IPS-11a (cell line): ENCODE measurements around the gene KLHL34.

Source experiments
- H3K4me3 ChIP-seq: one replicate; pipeline ENCODE4 v1.5.1; 2013; ENCODE audit warnings: low read depth, low read length, control low read depth

KLHL34 gene, protein sequence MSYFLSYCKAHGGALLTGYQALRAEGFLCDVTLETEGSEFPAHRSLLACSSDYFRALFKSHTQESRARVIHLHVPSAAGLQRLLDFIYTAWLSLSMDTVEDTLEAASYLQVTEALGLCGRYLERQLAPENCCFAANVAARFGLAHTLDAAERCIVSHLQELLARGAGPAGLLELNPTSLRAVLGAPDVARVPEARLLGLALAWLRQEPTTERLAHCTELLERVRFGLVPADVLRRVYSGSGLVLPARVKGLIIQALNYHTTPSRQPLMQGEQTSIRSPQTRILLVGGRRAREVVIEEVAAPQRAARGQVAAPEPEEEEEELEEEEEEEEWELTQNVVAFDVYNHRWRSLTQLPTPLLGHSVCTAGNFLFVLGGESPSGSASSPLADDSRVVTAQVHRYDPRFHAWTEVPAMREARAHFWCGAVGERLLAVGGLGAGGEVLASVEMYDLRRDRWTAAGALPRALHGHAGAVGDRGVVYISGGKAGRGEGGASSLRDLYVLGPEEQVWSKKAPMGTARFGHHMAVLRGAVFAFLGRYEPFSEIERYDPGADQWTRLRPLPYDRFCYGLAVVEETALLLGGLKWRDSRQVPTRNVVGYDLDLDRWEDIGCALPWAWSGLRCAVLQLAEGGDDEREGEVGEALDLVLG

DNA sequence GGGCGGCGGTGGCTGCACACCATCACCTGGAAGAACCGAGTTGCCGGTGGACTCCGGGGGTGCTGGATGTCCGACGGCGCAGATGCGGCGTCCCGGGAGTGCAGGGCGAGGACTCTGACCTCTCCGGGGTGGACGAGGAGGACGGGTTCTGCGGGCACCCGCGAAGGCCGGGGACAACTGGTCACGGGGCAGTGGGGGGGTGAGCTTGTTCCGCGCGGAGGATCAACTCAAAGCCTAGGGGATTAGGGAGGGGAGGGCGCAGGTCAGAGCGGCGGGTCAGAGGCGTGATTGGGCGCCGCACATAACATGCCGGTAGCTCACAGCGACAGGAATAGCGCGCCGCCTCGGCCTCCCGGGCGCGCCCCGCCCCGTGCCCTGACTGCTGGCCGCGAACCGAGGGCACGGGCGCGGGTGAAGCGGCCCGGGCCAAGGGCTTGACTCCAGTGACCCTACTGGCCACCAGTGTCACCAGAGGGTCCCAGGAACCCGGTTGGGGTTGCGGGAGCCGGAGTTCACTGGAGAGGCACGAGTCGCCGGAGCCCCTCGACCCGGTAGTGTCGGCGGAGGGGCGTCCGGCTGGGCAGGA, at the start of gene KLHL34:
KLHL34 (minus strand) TSS at position 179 of the 586 bp plus-strand sequence. CDS start 542 bp downstream, outside the sequence.
- H3K4me3 ChIP-seq: peak within 1 kb of the TSS; percentile 8

DNA sequence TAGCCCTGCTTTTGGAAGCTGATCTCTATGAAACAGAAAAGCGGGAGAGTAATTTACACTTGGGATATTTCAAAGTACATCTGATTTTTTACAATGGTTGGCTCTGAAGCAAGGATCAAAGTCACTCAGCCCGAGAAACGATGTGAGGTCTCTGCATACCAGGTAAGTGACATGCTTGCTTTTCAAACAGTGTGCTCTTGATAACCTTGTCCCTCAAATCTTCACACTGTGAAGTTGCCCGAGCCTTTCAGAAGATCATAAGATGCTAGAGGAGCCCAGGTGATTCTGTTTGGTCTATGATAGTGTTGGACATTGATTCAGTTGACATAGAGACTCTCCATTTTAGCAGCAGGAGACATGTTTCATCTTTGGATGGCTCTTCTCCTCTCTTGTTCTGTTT, 47.1 kb upstream of the KLHL34 start:
- no peak overlapping the region for H3K4me3 ChIP-seq

DNA sequence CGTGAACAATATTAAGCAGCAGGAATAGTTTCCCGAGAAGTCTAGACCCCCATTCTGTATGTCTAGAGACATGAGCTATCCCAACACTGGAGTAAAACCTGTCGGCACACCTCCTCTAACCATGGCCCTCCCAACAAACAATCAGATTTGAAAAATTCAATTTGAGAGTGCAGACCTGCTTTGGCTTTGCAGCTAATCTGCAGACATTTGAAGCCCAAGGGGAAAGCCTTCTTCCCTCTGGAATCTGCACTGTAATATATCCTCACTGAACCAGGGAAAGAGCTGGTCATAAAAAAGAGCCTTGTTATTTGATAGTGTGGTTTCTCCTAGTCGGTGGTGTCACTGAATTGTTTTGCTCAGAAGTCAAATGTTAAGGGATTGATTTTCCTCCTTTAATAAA, 44.6 kb upstream of the KLHL34 start:
- H3K4me3 ChIP-seq: no peak overlapping the region

DNA sequence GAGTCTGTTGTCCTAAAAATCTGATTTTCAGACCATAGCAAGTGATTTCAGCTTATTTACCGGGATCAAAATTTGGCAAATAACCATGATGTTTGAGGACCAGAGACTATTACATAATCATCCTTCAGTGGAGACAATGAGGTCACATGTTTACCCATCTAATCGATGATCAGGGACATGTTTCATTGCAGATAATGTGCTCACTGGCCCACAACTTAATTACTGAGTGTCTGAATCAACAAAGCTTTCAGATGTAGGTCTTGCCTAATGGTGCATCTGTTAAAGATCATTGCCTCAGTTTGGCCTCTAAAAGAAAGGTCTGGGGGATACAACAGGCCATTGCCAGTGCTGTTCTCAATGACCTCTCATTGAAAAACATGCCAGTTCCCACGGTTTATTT, 42.8 kb upstream of the KLHL34 start:
- no peak overlapping the region for H3K4me3 ChIP-seq

DNA sequence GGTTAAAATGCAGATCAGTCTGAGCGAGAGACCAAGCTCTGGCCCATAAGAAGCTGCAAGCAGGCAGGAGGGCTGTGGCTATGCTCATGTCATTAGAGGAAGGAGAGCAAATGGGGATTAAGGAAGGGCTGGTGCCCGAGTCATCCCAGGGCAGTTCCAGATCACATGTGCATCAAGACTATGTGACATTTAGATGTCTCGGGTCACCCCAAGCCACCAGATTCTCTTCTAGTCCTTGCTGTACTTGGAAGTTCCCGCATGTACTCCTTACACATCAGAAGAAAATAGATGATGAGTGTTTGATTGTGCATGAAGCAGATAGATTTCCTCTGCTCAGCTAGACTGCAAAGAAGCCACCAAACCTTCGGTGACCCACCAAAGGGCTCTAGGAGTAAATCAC, 42.1 kb upstream of the KLHL34 start:
- no peak overlapping the region for H3K4me3 ChIP-seq

DNA sequence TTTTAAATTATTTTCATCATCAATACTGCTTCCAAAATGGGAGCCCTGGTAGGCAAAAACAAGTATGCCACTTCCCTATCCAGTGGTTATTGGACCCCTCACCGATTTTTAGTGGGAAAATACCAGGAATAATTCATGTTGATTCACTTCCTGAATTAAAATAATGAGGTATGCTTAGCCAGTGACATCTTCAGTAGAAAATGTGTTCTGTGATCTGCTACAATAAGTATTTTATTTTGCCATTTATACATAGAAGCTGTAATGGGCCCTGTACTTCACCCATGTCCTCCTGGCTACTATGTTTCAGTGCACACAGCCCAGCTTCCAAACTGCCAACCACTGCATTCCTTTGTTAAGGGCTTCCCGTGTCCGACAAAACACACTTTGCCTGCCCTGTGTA, 41.0 kb upstream of the KLHL34 start:
- H3K4me3 ChIP-seq: no peak overlapping the region

DNA sequence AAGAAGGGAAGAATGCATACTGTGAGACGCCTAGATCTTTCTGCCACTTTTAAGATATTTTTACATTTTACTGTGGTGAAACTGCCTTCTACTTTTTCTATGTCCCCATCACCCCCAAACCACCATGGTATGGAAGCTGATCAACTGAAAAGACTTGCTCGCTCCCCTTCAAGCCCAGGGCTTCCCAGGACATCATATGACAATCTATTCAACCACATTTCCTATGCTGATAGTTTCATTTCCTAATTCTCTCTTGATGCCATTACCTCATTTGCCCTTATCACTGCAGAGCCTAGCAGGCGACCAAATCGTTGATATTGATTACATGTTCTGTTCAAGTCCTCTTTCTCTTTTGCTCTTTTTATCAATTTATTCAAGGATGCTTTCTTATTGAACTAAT, 40.1 kb upstream of the KLHL34 start:
- H3K4me3 ChIP-seq: no peak overlapping the region

DNA sequence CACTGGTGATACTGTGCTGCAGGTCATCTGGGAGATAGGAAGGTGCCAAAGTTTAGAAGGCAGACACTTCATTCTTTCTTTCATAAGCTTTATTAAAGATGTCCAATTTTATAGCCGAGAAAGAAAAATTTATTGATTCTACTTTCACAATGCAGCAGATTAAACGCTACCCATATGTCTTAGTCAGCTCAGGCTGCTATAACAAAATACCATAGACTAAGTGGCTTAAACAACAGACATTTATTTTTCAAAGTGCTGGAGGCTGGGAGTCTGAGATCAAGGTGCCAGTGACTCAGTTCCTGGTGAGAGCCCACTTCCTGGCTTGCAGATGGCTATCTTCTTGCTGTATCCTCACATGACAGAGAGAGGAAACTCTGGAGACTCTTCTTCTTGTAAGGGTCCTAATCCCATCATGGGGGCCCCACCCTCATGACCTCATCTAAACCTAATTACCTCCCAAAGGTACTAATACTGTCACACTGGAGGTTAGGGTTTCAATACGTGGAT, 33.4 kb upstream of the KLHL34 start:
- no peak overlapping the region for H3K4me3 ChIP-seq

DNA sequence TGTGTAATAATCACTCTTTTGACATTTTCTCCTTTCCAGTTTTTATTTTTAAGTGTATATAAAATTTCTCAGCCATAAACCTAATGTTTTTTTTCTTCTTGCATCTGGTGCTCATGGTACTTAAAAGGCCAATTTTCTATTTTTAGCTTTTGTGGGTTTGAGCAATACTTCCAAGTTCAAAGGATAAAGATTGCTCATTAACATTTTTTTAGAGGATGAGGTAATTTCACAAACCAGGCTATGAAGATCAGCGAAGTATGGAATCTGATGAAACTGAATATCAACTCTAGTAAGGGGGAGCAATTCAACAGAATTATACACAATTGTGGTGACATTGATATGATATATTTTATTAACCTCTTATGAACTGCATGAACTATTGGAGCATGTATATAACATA, 25.8 kb upstream of the KLHL34 start:
- H3K4me3 ChIP-seq: no peak overlapping the region

DNA sequence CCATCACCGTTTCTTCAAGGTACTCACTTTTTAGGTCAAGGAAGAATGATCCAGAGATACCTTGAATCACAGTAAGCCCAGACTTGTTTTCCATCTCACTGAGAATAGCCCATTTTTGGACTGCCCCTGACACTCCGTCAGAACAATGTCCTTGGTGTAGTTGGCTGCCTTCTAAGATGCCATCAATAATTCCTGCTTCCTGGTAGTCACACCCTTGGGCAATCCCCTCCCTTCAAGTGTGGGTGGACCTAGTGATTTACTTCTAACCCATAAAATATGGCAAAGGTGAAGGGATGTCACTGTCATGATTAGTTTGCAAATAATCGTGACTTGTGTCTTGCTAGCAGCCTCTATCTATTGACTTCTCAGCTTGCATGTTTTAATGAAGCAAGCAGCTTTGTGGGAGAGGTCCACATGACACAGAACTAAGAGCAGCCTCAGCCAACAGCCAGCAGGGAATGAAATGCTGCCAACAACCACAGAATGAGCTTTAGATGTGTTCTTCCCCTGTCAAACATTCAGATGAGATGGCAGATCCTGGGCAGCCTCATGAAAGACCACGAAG, 20.0 kb upstream of the KLHL34 start:
- H3K4me3 ChIP-seq: no peak overlapping the region

DNA sequence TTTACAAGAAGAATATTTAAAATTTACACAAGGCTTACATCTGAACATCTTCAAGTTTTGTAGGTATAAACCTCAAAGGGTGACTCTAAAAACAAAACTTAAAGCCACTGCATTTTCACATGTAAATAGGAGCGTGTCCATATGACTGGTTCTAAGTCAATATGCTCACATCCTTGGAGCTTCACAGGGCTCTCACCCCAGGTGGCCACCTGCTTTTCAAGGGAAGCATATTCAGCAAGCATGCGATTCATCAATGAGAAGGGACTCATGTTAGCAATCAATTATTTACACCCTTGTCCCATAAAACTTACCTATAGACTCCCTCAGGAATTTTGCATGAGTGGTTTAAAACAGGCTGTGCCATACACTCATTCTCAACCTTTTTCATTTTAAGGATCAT, 17.8 kb upstream of the KLHL34 start:
- H3K4me3 ChIP-seq: no peak overlapping the region

DNA sequence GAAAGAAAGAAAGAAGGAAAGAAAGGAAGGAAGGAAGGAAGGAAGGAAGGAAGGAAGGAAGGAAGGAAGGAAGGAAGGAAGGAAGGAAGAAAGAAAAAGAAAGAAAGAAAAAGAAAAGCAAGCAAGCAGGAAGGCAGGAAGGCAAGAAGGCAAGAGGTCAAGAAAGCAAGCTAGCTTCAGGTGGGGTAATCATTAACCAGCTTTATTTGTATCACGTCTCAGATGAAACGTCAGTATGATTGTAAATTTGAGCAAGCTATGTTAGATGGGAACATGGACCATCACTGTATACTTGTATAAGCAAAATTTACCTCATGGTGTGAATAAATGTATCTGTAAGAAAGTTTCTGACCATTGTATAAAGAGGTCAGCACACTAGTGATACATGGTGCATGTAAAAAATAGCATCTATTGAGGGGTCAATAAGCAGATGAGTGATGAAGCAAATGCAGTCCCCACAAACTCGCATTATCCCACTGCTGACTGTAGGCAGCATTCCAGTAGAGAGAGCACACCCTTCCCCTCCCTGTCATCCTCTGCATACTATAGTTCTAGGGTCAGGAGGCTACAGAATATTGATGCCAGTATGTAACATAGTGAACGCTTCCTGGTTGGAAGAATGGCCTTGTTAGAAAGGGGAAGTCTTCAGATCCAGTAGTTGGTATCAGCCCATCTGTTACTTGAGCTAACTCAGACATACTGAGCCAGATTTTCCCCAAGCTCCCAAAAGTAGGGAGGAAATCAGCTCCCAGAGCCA, 16.5 kb upstream of the KLHL34 start:
- H3K4me3 ChIP-seq: no peak overlapping the region

DNA sequence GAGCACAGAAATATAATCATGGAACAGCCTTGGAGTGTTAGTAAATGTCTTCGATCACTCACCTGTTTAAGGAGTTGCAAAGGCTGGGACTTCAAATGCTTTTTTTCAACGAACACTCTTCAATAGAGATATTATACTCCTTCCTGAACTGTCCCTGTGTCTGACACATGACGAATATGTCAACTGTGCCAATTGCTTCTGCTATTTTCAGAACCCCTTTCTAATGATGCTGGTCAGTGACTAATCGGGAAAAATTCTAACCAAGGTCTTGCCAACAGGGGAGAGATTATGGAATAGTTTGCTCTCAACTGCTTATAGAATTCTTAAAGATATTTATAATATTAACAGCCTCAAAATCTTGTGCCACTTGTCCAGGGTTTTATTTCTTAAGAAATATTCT, 8.5 kb upstream of the KLHL34 start:
- no peak overlapping the region for H3K4me3 ChIP-seq

DNA sequence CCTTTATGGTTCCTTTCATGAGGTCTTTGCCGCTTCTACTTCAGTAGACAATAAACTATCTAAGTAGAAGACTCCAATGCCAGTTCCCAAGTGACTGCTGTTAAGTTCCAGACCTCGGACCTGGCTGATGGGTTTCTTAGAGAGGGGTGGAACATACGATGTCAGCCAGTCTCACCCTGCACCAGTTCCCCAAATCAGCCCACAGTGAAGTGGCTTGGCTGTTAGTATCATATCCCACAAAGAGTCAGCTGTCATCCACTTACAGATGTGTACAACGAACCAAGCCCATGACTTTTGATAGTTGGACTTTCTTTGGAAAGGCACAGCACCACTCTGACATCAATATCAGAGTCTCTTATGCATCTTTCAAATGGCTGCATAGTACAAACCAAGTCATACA, 8.1 kb upstream of the KLHL34 start:
- no peak overlapping the region for H3K4me3 ChIP-seq

DNA sequence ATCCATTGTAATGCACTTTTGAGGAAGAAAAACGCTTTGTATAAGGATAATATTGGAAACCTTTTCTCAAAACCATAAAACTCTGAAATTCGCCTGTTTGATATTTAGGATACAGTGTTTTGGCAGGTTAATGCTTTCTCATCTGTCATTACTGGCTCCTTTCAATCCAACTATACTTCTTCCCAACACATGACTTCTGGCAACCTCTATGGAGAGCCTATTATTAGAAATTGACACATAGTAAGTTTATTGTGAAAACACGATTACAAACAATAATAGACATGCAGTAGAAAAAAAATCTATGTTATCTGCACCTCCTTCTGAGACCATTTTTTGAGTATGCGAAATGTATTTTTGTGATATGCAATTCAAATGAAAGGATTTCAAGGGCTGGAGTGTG, 4.6 kb upstream of the KLHL34 start:
- no peak overlapping the region for H3K4me3 ChIP-seq

DNA sequence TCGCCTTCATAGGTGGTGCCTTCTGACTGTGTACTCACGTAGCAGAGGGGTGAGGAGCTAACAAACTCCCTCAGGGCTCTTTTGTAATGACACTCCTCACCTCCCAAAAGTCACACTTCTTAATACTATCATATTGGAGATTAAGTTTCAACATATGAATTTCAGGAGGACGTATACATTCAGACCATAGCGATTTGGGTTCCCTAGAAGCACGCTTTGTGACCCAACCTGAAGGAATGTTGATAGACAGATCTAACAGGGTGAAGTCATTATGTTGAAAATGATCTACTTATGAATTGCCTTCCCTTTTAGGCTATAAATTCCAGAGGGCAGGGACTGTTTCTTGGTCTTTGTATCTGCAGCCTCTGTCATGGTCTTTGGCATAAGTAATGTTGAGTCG, 3.2 kb upstream of the KLHL34 start:
- H3K4me3 ChIP-seq: no peak overlapping the region

DNA sequence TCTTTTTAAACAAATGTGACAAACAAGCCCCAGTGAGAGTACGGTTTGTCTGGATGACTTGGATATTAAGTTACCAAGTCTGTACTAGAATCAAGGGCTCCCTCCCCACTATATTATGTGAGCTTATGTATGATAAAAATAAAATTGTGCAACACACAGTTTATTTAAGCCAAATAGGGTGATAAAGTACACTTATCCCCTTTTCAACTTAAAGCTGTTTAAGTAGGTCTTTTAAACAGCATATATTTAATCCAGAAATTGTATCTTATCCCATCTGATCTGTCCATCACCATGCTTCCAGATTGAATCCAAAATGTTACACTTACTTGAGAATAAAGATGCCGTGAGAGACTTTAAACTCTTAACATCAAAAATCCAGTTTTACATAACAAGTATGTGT, 2.0 kb upstream of the KLHL34 start:
- no peak overlapping the region for H3K4me3 ChIP-seq

DNA sequence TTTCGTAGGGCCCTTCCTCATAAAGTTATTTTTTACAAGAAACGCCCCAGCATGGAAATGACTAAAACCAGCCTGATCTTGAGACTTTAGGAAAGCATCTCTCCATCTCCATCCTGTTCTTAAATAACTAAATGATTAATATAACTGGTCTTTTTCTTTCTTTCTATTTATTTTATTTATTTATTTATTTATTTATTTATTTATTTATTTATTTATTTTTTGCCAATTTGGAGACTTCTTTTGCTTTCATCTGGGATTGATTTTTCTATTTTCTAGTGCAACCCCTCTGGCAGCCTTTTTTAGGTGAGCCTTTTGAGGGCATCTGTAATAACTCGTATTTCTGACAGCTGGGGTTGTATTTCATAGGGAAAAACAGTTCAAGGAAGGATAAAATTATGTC, 1.2 kb upstream of the KLHL34 start:
- no peak overlapping the region for H3K4me3 ChIP-seq

DNA sequence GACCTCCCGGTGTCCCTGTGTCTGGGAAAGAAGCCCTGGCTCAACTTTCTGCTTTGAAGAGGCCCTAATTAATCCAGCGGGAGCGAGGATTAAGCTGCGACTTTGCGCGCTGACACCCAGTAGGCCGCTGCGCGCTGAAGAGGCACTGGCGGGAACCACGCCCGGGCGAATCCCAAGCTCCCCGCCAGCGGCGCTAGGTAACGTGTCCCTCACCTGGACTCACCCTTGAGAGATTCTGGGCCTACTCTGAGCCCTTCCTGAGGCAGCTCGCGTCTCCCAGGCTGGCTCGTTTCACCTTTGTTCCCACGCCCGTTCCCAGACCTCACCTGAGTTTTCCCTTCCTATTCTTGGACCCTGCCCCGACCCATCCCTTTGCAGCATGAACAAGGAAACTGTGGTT, 616 bp upstream of the KLHL34 start:
- peak overlapping the region; percentile 8 for H3K4me3 ChIP-seq

DNA sequence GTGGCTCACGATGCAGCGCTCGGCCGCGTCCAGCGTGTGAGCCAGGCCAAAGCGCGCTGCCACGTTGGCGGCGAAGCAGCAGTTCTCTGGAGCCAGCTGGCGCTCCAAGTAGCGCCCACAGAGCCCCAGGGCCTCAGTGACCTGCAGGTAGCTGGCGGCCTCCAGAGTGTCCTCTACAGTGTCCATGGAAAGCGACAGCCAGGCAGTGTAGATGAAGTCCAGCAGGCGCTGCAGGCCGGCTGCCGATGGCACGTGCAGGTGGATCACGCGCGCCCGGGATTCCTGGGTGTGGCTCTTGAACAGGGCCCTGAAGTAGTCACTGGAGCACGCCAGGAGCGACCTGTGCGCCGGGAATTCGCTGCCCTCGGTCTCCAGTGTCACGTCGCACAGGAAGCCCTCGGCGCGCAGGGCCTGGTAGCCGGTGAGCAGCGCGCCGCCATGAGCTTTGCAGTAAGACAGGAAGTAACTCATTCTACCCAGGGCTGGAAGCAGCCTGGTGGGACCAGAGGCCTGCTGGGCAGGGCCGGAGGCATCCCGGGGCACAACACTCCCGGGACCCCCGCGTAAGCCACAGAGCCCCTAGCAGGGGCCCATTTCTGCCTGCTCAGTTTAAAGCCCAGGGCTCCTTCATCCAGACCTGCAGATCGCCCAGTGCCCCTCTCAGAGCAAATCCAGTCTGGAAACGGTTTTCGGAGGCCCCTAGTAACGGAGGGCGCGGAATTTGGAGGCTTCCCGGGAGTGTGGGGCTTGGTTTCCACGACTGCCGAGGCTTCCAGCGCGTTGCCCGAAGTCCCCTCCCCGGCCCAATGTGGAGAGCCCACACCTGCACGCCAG, 595 bp downstream of the KLHL34 start:
- no peak overlapping the region for H3K4me3 ChIP-seq
